ENCODE measurements around the gene PIP4K2C.

The PIP4K2C gene

DNA sequence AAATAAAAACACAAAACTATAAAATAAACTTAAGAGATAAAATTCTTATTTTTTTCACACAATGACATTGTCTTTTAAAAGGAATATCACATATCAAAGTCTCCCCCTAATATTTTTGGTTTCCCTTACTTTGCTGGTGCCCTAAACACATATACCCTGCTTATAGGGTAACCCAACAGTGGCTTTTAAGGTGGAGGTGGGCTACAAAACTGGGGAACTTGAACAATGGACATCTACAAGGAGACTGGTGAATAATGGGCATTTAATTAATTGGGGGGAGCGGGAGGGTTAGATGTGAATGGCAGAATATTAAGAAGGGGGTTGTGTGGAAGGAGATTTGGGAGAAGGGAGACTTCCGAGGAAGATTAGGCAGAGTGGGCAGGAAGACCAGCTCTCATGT, 32.4 kb downstream of the PIP4K2C start:
- Histone ChIP-seq H3K9me2 (replicated peaks; ENCODE audit: insufficient read depth, low read length) (no peaks in the 10 kb centered on the region), H4K20me1 (ENCODE audit: low read depth, low read length) (no peaks in the 10 kb centered on the region), H3K9me3 (ENCODE audit: insufficient read depth, low read length) (no peaks in the 10 kb centered on the region), H3K4me3 (ENCODE audit: insufficient read depth, low read length, poor library complexity, severe bottlenecking) (no peak overlapping the region), H2AFZ (ENCODE audit: low read depth, low read length, severe bottlenecking) (no peak overlapping the region), H3K36me3 (ENCODE audit: low read length) (no peaks in the 10 kb centered on the region), H3F3A (ENCODE audit: insufficient read depth) (no peaks in the 10 kb centered on the region), H3K27me3 (ENCODE audit: low read length) (no peaks in the 10 kb centered on the region), H3K4me2 (ENCODE audit: low read depth, low read length, poor library complexity, severe bottlenecking) (no peak overlapping the region), H3K27ac (ENCODE audit: low read depth, low read length) (no peak overlapping the region), H3K79me2 (ENCODE audit: insufficient read depth, low read length) (no peaks in the 10 kb centered on the region), H3K9ac (ENCODE audit: low read length) (no peak overlapping the region)
- no peak for TF ChIP-seq CTCF (IDR thresholded peaks at IDR 0.05; ENCODE audit: insufficient read depth, low read length, poor library complexity, severe bottlenecking)
- TF ChIP-seq EZH2phosphoT487 (conservative IDR thresholded peaks at IDR 0.05; ENCODE audit: low read length): no peak

GRCh38 chr12:57623811-57624390, 32.9 kb downstream of the PIP4K2C start:
- TF ChIP-seq EZH2phosphoT487 (conservative IDR thresholded peaks at IDR 0.05; ENCODE audit: low read length) (no peak), CTCF (IDR thresholded peaks at IDR 0.05; ENCODE audit: insufficient read depth, low read length, poor library complexity, severe bottlenecking) (no peak)
- Histone ChIP-seq H3K9ac (ENCODE audit: low read length) (no peak overlapping the region), H3K36me3 (ENCODE audit: low read length) (no peaks in the 10 kb centered on the region)

GRCh38 chr12:57624441-57625220, 33.6 kb downstream of the PIP4K2C start:
- Histone ChIP-seq H3K4me3 (ENCODE audit: insufficient read depth, low read length, poor library complexity, severe bottlenecking) (no peak overlapping the region), H3K79me2 (ENCODE audit: insufficient read depth, low read length) (no peaks in the 10 kb centered on the region), H4K20me1 (ENCODE audit: low read depth, low read length) (no peaks in the 10 kb centered on the region), H3K9me3 (ENCODE audit: insufficient read depth, low read length) (no peaks in the 10 kb centered on the region), H3K9ac (ENCODE audit: low read length) (no peak overlapping the region), H3F3A (ENCODE audit: insufficient read depth) (no peaks in the 10 kb centered on the region), H3K27ac (ENCODE audit: low read depth, low read length) (no peak overlapping the region), H3K36me3 (ENCODE audit: low read length) (no peaks in the 10 kb centered on the region), H3K27me3 (ENCODE audit: low read length) (no peaks in the 10 kb centered on the region), H3K4me2 (ENCODE audit: low read depth, low read length, poor library complexity, severe bottlenecking) (no peak overlapping the region), H2AFZ (ENCODE audit: low read depth, low read length, severe bottlenecking) (no peak overlapping the region), H3K9me2 (replicated peaks; ENCODE audit: insufficient read depth, low read length) (no peaks in the 10 kb centered on the region)
- TF ChIP-seq EZH2phosphoT487 (conservative IDR thresholded peaks at IDR 0.05; ENCODE audit: low read length) (no peak), CTCF (IDR thresholded peaks at IDR 0.05; ENCODE audit: insufficient read depth, low read length, poor library complexity, severe bottlenecking) (no peak)

More at GRCh38 chr12:57623811-57624390, 32.9 kb downstream of the PIP4K2C start:
- Histone ChIP-seq H3K79me2 (ENCODE audit: insufficient read depth, low read length) (no peaks in the 10 kb centered on the region), H3K4me2 (ENCODE audit: low read depth, low read length, poor library complexity, severe bottlenecking) (no peak overlapping the region), H3F3A (ENCODE audit: insufficient read depth) (no peaks in the 10 kb centered on the region), H3K9me3 (ENCODE audit: insufficient read depth, low read length) (no peaks in the 10 kb centered on the region), H3K9me2 (replicated peaks; ENCODE audit: insufficient read depth, low read length) (no peaks in the 10 kb centered on the region), H4K20me1 (ENCODE audit: low read depth, low read length) (no peaks in the 10 kb centered on the region), H3K27me3 (ENCODE audit: low read length) (no peaks in the 10 kb centered on the region), H2AFZ (ENCODE audit: low read depth, low read length, severe bottlenecking) (no peak overlapping the region), H3K27ac (ENCODE audit: low read depth, low read length) (no peak overlapping the region), H3K4me3 (ENCODE audit: insufficient read depth, low read length, poor library complexity, severe bottlenecking) (no peak overlapping the region)
